Measurements from ENCODE around the gene ETFB. TPM values are rescaled to one million over a fixed set of nuclear protein-coding genes. Genes with fewer than 3 reads are reported as not detected.

ETFB gene
- total and polyA plus RNA-seq, 9 of the 15 experiments (the other 6 are each of a cell fraction or from before 2014, with no cell fraction given): 18.1 to 143 (median 96.1) TPM

DNA sequence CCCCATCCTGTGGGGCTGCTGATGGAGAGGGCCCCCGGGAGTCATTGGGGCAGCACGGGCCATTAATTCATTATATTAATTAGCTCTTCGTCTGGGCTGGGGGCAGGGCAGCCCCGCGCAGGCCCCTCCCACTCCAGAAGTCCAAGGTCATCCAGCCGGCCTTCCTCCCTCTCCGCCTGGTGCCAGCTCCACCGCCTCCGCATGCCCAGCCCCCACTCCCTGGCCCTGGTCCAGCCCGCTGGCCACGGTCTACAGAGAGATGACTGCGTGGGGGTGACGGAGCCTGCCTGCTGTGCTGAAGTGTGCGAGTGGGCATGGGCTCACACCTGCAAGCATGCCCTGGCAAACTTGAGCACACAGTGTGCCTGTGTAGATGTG lies 45.9 kb downstream of the ETFB start:
- no peak for TF ChIP-seq SIN3A (IDR thresholded peaks at IDR 0.05; ENCODE audit: borderline replicate concordance in 2 of 2, control insufficient read depth in 1 of 2, low read depth in 2 of 2, low read length in 2 of 2)
- no peak for TF ChIP-seq ZNF586 (CRISPR knock-in tag; conservative IDR thresholded peaks at IDR 0.05)
- TF ChIP-seq TRIM24 (IDR thresholded peaks at IDR 0.05): no peak
- no peak for TF ChIP-seq ZNF57 (CRISPR knock-in tag; IDR thresholded peaks at IDR 0.05)
- TF ChIP-seq, protein P1, sequence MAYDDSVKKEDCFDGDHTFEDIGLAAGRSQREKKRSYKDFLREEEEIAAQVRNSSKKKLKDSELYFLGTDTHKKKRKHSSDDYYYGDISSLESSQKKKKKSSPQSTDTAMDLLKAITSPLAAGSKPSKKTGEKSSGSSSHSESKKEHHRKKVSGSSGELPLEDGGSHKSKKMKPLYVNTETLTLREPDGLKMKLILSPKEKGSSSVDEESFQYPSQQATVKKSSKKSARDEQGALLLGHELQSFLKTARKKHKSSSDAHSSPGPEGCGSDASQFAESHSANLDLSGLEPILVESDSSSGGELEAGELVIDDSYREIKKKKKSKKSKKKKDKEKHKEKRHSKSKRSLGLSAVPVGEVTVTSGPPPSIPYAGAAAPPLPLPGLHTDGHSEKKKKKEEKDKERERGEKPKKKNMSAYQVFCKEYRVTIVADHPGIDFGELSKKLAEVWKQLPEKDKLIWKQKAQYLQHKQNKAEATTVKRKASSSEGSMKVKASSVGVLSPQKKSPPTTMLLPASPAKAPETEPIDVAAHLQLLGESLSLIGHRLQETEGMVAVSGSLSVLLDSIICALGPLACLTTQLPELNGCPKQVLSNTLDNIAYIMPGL (CRISPR knock-in tag; IDR thresholded peaks at IDR 0.05): no peak
- no peak for TF ChIP-seq ZKSCAN3 (CRISPR knock-in tag; IDR thresholded peaks at IDR 0.05)
- no peak for TF ChIP-seq E2F3 (CRISPR knock-in tag; IDR thresholded peaks at IDR 0.05)
- peak; percentile 74 for TF ChIP-seq EGR1 (conservative IDR thresholded peaks at IDR 0.05)
- peak; percentile 83 for TF ChIP-seq NFIC (IDR thresholded peaks at IDR 0.05)
- no peak for TF ChIP-seq FOXK2 (conservative IDR thresholded peaks at IDR 0.05 in 1 of 2, IDR thresholded peaks at IDR 0.05 in 1 of 2; ENCODE audit: low read depth in 2 of 2)
- no peak for TF ChIP-seq TARDBP (IDR thresholded peaks at IDR 0.05)
- H3K4me2 ChIP-seq (ENCODE audit: insufficient read depth, low read length): no peak overlapping the region
- WGBS (ENCODE audit: insufficient coverage, low coverage, missing lambda C conversion rate): 0% methylated on average over 8 of the region's 14 CpGs
- H3K27me3 ChIP-seq (ENCODE audit: control insufficient read depth in 2 of 2, insufficient read depth in 2 of 2, low read length in 2 of 2): peaks cover 23 to 74% of the 10 kb centered on the region in 2 experiments; a peak in 4 of 5 replicates
- no peaks in the 10 kb centered on the region for H3K79me2 ChIP-seq (ENCODE audit: control insufficient read depth, insufficient read depth, low read length)
- H3K4me1 ChIP-seq (replicated peaks in 1 of 2; ENCODE audit: control insufficient read depth in 2 of 2, insufficient read depth in 2 of 2, low read length in 2 of 2): peaks cover 0 to 19% of the 10 kb centered on the region in 2 experiments; a peak in 3 of 5 replicates
- H3K9ac ChIP-seq (ENCODE audit: insufficient read depth in 1 of 2, low read depth in 2 of 2, low read length in 2 of 2): no peak overlapping the region; a peak in 1 of 4 replicates
- H3K27ac ChIP-seq (ENCODE audit: extremely low read depth, low read depth, low read length): no peak overlapping the region
- FAIRE-seq: no peak
- H2AFZ ChIP-seq (ENCODE audit: low read depth, low read length): no peak overlapping the region
- in situ Hi-C loops (cut with MboI): no loop called here
- intact Hi-C loops (cut with micrococcal nuclease): no loop called here
- ChIA-PET POLR2A (no interaction called here), CTCF (ENCODE audit: low intra/inter-chr PET ratio) (no interaction called here)
- H4K20me1 ChIP-seq (replicated peaks; ENCODE audit: control insufficient read depth, insufficient read depth, low read length): peaks cover 6% of the 10 kb centered on the region; the same call in 1 of the 2 replicates
- no TSS peak for BruUV-seq (replicated peaks)
- no peaks in the 10 kb centered on the region; the same call in 1 of the 2 replicates for H3K9me3 ChIP-seq (replicated peaks; ENCODE audit: control insufficient read depth, insufficient read depth, low read depth, low read length)
- no peak for ATAC-seq
- H3K9me1 ChIP-seq (ENCODE audit: control insufficient read depth, insufficient read depth, low read length): no peaks in the 10 kb centered on the region
- DNase-seq (ENCODE audit: extremely low read depth in 1 of 4, low spot score in 3 of 4): peak in 1 of 4 experiments; percentile 42
- no peak overlapping the region for H3K4me3 ChIP-seq
- no peaks in the 10 kb centered on the region for H3K36me3 ChIP-seq (ENCODE audit: control insufficient read depth, insufficient read depth, low read length)

Data from K562 (cell line).